Endothelial cell of umbilical vein (primary cell): ENCODE measurements around the gene TMEFF2. TPM values are rescaled to one million over a fixed set of nuclear protein-coding genes. Genes with fewer than 3 reads are reported as not detected.

Experiments used
- BruUV-seq: library from RNA; stranded (reverse); fragments of 400-500 nt; replicated peaks from 2 replicates; lab custom pipeline; 2021; lab: Mats Ljungman, UMichigan
- CTCF ChIA-PET: fragments of 300-600, 350-600 bp; sonication (Branson Sonifier 250); formaldehyde crosslinking; loops from one replicate; lab custom pipeline; 2021; ENCODE audit warnings: antibody characterized with exemption, inconsistent platforms; lab: Charles Lee
- POLR2A ChIA-PET: fragments of 300-600, 350-600 bp; sonication (Branson Sonifier 250); formaldehyde crosslinking; loops from one replicate; lab custom pipeline; 2021; ENCODE audit warnings: antibody characterized with exemption, inconsistent platforms; lab: Charles Lee
- DNase-seq: peaks from one replicate; pipeline ENCODE4 v3.0.0-alpha.2; 2011; ENCODE audit warnings: low read depth, low spot score
- FAIRE-seq: peaks from 2 replicates; lab custom pipeline; 2011; peaks lifted over from hg19 to GRCh38; lab: Jason Lieb, UNC
- H2AFZ ChIP-seq: 2 replicates; pipeline ENCODE4 v1.6.0; 2012; ENCODE audit warnings: low read depth, low read length, control low read depth, inconsistent platforms
- H3K27ac ChIP-seq: 2 replicates; pipeline ENCODE4 v1.5.1; 2011; ENCODE audit warnings: low read depth, mild to moderate bottlenecking, control low read depth, low read length, moderate library complexity; ENCODE audit not compliant: insufficient read depth
- H3K27me3 ChIP-seq, 2 experiments: 2 replicates each; pipeline versions ENCODE4 v1.6.0 to v1.6.1; 2011; ENCODE audit warnings: low read length in 2 of 2, mixed read lengths in 1 of 2; ENCODE audit not compliant: control insufficient read depth in 2 of 2, insufficient read depth in 2 of 2
- H3K36me3 ChIP-seq, 2 experiments: 2 replicates in 1 of 2; 3 replicates in 1 of 2; pipeline ENCODE4 v1.5.1; 2011; ENCODE audit warnings: low read length in 2 of 2, mild to moderate bottlenecking in 1 of 2, moderate library complexity in 1 of 2; ENCODE audit not compliant: control insufficient read depth in 2 of 2, insufficient read depth in 2 of 2; ENCODE audit errors: extremely low read depth in 1 of 2
- H3K4me1 ChIP-seq: 3 replicates; pipeline ENCODE4 v1.5.1; 2011; ENCODE audit warnings: mild to moderate bottlenecking, low read length; ENCODE audit not compliant: control insufficient read depth, insufficient read depth; ENCODE audit errors: extremely low read depth
- H3K4me2 ChIP-seq: 2 replicates; pipeline ENCODE4 v1.6.1; 2011; ENCODE audit warnings: low read length, control low read depth, mixed read lengths; ENCODE audit not compliant: insufficient read depth
- H3K4me3 ChIP-seq, 3 experiments: fragments of 200-600 bp in 1 of 3; sonication (generic), shearing (Covaris generic) in 1 of 3; replicated peaks in 1 of 3; 2 replicates each; pipeline ENCODE4 v1.5.1; 2011 to 2016; ENCODE audit warnings: control low read depth in 3 of 3, low read length in 3 of 3, mild to moderate bottlenecking in 2 of 3, inconsistent platforms in 1 of 3, low read depth in 1 of 3, moderate library complexity in 1 of 3; ENCODE audit not compliant: insufficient read depth in 1 of 3
- H3K79me2 ChIP-seq: 2 replicates; pipeline ENCODE4 v1.6.0; 2012; ENCODE audit warnings: low read length, inconsistent platforms; ENCODE audit not compliant: control insufficient read depth, insufficient read depth
- H3K9ac ChIP-seq: replicated peaks from 2 replicates; pipeline ENCODE3; 2011; ENCODE audit warnings: low read length, control low read depth; ENCODE audit not compliant: insufficient read depth; ENCODE audit errors: extremely low read depth
- H3K9me1 ChIP-seq: replicated peaks from 3 replicates; pipeline ENCODE4 v1.6.0; 2011; ENCODE audit warnings: mild to moderate bottlenecking, low read length; ENCODE audit not compliant: control insufficient read depth, insufficient read depth; ENCODE audit errors: extremely low read depth
- H3K9me3 ChIP-seq: replicated peaks from 2 replicates; pipeline ENCODE4 v1.5.1; 2012; ENCODE audit warnings: low read length, inconsistent platforms; ENCODE audit not compliant: control insufficient read depth, insufficient read depth
- H4K20me1 ChIP-seq: replicated peaks from 2 replicates; pipeline ENCODE3; 2011; ENCODE audit warnings: mild to moderate bottlenecking, low read length; ENCODE audit not compliant: control insufficient read depth, insufficient read depth; ENCODE audit errors: extremely low read depth
- CTCF ChIP-seq, 2 donors: IDR thresholded peaks; 1 replicate in 1 of 2; 2 replicates in 1 of 2; pipeline ENCODE4 v1.5.1; 2011; ENCODE audit warnings: low read length in 2 of 2, mild to moderate bottlenecking in 2 of 2, moderate library complexity in 2 of 2, control low read depth in 1 of 2, inconsistent platforms in 1 of 2, low read depth in 1 of 2; ENCODE audit not compliant: insufficient read depth in 1 of 2; ENCODE audit errors: extremely low read depth in 1 of 2
- EZH2 ChIP-seq: IDR thresholded peaks from 2 replicates; pipeline ENCODE4 v1.6.1; 2012; ENCODE audit warnings: borderline replicate concordance, low read depth, mild to moderate bottlenecking, moderate library complexity, low read length, inconsistent platforms; ENCODE audit not compliant: severe bottlenecking
- FOS ChIP-seq: IDR thresholded peaks from 2 replicates; pipeline ENCODE4 v1.6.1; 2011; ENCODE audit warnings: mild to moderate bottlenecking, low read length, moderate library complexity, borderline replicate concordance; ENCODE audit not compliant: insufficient read depth
- GATA2 ChIP-seq: IDR thresholded peaks from 2 replicates; pipeline ENCODE4 v1.7.0; 2011; ENCODE audit warnings: low read depth, mild to moderate bottlenecking, moderate library complexity, mixed read lengths, low read length; ENCODE audit not compliant: insufficient read length, insufficient read depth
- JUN ChIP-seq: IDR thresholded peaks from 2 replicates; pipeline ENCODE4 v1.6.1; 2011; ENCODE audit warnings: borderline replicate concordance, low read depth; ENCODE audit not compliant: insufficient read length, insufficient read depth
- MAX ChIP-seq: IDR thresholded peaks from 2 replicates; pipeline ENCODE4 v1.6.1; 2011; ENCODE audit not compliant: insufficient read depth, insufficient read length
- MYC ChIP-seq: IDR thresholded peaks from one replicate; pipeline ENCODE4 v1.6.1; 2011; ENCODE audit warnings: mild to moderate bottlenecking, low read depth, low read length
- POLR2A ChIP-seq: IDR thresholded peaks from 2 replicates; pipeline ENCODE4 v1.6.1; 2012; ENCODE audit warnings: low read depth, mild to moderate bottlenecking, control low read depth, low read length
- POLR2AphosphoS5 ChIP-seq: IDR thresholded peaks from 2 replicates; pipeline ENCODE4 v1.6.1; 2012; ENCODE audit warnings: low read depth, mild to moderate bottlenecking, control low read depth, low read length, moderate library complexity; ENCODE audit not compliant: insufficient read depth
- dilution Hi-C: fragments of 300-500 bp; cut with MboI; formaldehyde crosslinking; loops from one replicate; pipeline ENCODE4 v1.15.0; 2019; ENCODE audit warnings: low sequenced_read_pairs; ENCODE audit not compliant: extremely low pct_ligation_motif_present
- intact Hi-C: fragments of 100-400 bp; cut with micrococcal nuclease; formaldehyde crosslinking; loops from one replicate; pipeline ENCODE4 v1.10.0; 2022
- polyA plus RNA-seq, 4 experiments: library from polyadenylated mRNA; depleted of rRNA in 3 of 4; stranded (reverse) in 3 of 4; unstranded in 1 of 4; fragments of >200 nt; gene quantifications; 2 replicates each; pipeline versions ENCODE4 v1.2.1 to v1.2.3, GENCODE V29; 2011 to 2012; ENCODE audit warnings: missing spikeins in 1 of 4
- total RNA-seq: library from RNA; stranded (reverse); gene quantifications from 2 replicates; pipeline ENCODE4 v1.2.3, GENCODE V29; 2021

Gene TMEFF2
- total and polyA plus RNA-seq, 2 donors (not counting 3 experiments of a cell fraction or from before 2014, with no cell fraction given): 0.18 to 0.20 TPM

GRCh38 chr2:191947235-191947634, 247.5 kb downstream of the TMEFF2 start:
- H4K20me1 ChIP-seq: no peaks in the 10 kb centered on the region
- TF ChIP-seq MYC (no peak), CTCF (IDR thresholded peaks at IDR 0.05; ENCODE audit: extremely low read depth in 1 of 2, insufficient read depth in 1 of 2, low read depth in 1 of 2, low read length in 2 of 2) (no peak), FOS (no peak), POLR2A (no peak), GATA2 (no peak), JUN (no peak), EZH2 (no peak), MAX (no peak), POLR2AphosphoS5 (no peak)
- DNase-seq: no peak
- H3K9me3 ChIP-seq: no peaks in the 10 kb centered on the region
- no peaks in the 10 kb centered on the region for H3K27me3 ChIP-seq
- FAIRE-seq: no peak
- POLR2A ChIA-PET: no interaction called here
- peaks cover 6% of the 10 kb centered on the region for H3K4me1 ChIP-seq
- intact Hi-C loops: no loop called here
- no peaks in the 10 kb centered on the region for H3K36me3 ChIP-seq
- no peak overlapping the region for H3K4me3 ChIP-seq
- no TSS peak for BruUV-seq
- no peaks in the 10 kb centered on the region for H3K9me1 ChIP-seq
- H3K4me2 ChIP-seq: no peak overlapping the region
- no peak overlapping the region for H2AFZ ChIP-seq
- H3K27ac ChIP-seq: no peak overlapping the region
- H3K79me2 ChIP-seq: no peaks in the 10 kb centered on the region
- H3K9ac ChIP-seq: no peak overlapping the region
- dilution Hi-C loops: no loop called here
- CTCF ChIA-PET: no interaction called here
